Amygdala (tissue), 56 donors: Measurements from ENCODE around the gene CDIPT.
"Not testable (repeated sequence)": the region's sequence is repeated elsewhere in the genome, so short reads cannot be mapped to it uniquely, and the experiment has no call there.

Source experiments
- DNase-seq, 56 donors: peaks; one replicate each; lab custom pipeline; 2025; lab: John Stamatoyannopoulos, UW

The CDIPT gene

GRCh38 chr16:29835926-29836325 lies 27.1 kb downstream of the CDIPT start:
- DNase-seq: no peak

GRCh38 chr16:29834079-29834478 lies 28.9 kb downstream of the CDIPT start:
- no peak for DNase-seq

- not testable (repeated sequence) for DNase-seq
These were observed 29.8 kb downstream of the CDIPT start for GRCh38 chr16:29833219-29833618.

GRCh38 chr16:29831490-29831889 lies 31.5 kb downstream of the CDIPT start:
- no peak for DNase-seq

GRCh38 chr16:29830774-29831173 lies 32.3 kb downstream of the CDIPT start:
- no peak for DNase-seq

- DNase-seq: no peak
These were observed 36.7 kb downstream of the CDIPT start for GRCh38 chr16:29826342-29826695.

GRCh38 chr16:29825145-29826044 lies 37.6 kb downstream of the CDIPT start:
- DNase-seq: peak in 31 of 56 donors; percentile 11 to 78 (median 58)

- DNase-seq: no peak
These were observed 38.4 kb downstream of the CDIPT start for GRCh38 chr16:29824589-29825144.

- no peak for DNase-seq
These were observed 41.3 kb downstream of the CDIPT start for GRCh38 chr16:29821643-29822115.

- no peak for DNase-seq
These were observed 42.0 kb downstream of the CDIPT start for GRCh38 chr16:29820730-29821642.

GRCh38 chr16:29820271-29820701 lies 42.7 kb downstream of the CDIPT start, which contains the start of gene MVP:
MVP (plus strand) TSS chr16:29820462; CDS start chr16:29830550, 10,088 bp downstream.
- peak in 29 of 56 donors; percentile 10 to 60 (median 37) for DNase-seq

- DNase-seq: no peak
These were observed 43.5 kb downstream of the CDIPT start for GRCh38 chr16:29819506-29819905.

- DNase-seq: no peak
These were observed 44.9 kb downstream of the CDIPT start for GRCh38 chr16:29818082-29818481.

GRCh38 chr16:29816694-29817441 lies 46.2 kb downstream of the CDIPT start:
- DNase-seq: peak in 25 of 56 donors; percentile 18 to 67 (median 48)

- peak; percentile 76 to 99 (median 97) for DNase-seq
These were observed 47.0 kb downstream of the CDIPT start, which contains the start of gene PAGR1 for GRCh38 chr16:29815793-29816693. PAGR1 (plus strand) TSS chr16:29816152; CDS start chr16:29816526, 374 bp downstream.

- peak in 6 of 56 donors; percentile 6 to 70 (median 22) for DNase-seq
These were observed 47.8 kb downstream of the CDIPT start for GRCh38 chr16:29815032-29815721.

- no peak for DNase-seq
These were observed 48.4 kb downstream of the CDIPT start for GRCh38 chr16:29814592-29814991.
